Measurements from ENCODE around the gene CXCL13. TPM values are rescaled to one million over a fixed set of nuclear protein-coding genes. Genes with fewer than 3 reads are reported as not detected.

The CXCL13 gene
- total and polyA plus RNA-seq, 2 donors, result 1.9 to 55.3 TPM

DNA sequence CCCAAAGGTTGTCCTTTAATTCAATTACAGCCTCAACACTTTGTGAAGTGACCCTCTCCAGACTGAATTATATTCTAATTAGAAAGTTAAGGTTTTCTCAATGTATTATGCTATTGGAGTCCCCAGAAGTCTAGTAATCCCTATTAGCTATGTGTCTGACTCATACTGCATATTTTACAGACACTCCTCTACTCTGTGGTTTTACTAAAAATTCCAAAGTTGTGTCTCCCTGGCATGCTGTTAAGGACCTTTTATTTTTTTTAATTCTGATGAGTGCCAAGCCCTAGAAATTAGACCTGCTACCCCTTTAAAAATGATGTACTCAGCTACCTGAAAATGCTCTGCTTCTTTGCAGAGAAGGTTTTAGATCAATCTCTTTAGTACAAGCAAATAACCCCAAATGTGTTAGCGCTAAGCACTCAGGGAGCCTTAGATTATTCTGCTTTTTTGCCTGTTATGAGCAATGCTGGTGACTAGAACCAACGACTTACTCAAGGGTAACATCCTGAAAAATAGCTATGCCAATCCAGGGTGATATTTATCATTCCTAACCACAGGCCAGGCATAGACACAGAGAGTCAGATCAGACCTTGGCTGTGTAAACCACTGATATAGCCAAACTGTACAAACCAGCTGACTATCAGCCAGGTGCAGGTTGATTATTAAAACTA lies 26.1 kb upstream of the CXCL13 start:
- H3K27me3 ChIP-seq (ENCODE audit: control insufficient read depth in 2 of 2, insufficient read depth in 1 of 2, low read length in 1 of 2), result no peaks in the 10 kb centered on the region
- H3K27ac ChIP-seq (ENCODE audit: low read depth in 1 of 2, low read length in 1 of 2), result no peak overlapping the region
- H3K36me3 ChIP-seq (ENCODE audit: control insufficient read depth in 2 of 2, insufficient read depth in 2 of 2, low read length in 1 of 2), result no peaks in the 10 kb centered on the region
- no peaks in the 10 kb centered on the region for H3K4me1 ChIP-seq (ENCODE audit: control insufficient read depth in 2 of 2, insufficient read depth in 2 of 2, low read length in 2 of 2)
- DNase-seq (ENCODE audit: low read depth in 6 of 9, low spot score in 9 of 9), result no peak
- H3K4me3 ChIP-seq (ENCODE audit: low read length in 2 of 2), result no peak overlapping the region
- H3K9me3 ChIP-seq (ENCODE audit: control insufficient read depth in 2 of 2, insufficient read depth in 1 of 2, low read length in 1 of 2), result no peaks in the 10 kb centered on the region
- WGBS, result 71% methylated on average over 2 of the region's 2 CpGs

DNA sequence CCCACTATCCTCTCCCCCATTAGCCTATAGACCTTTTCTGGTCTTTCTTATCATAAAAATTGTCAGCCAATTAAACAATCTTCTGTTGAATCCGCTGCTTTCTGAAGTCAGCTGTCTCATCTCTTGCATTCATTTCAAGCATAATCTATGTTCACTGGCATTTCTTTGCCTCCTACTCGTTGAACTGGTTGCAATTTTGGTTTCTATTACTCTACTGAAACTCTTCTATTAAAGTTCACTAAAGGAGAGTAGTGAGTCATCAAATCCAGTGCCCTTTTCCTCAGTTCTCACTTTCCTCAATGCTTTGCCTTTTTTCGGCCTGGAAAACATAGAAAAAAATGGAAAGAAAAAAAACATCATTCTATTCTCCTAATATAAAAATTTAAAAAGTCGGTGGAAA lies 23.9 kb upstream of the CXCL13 start:
- Histone ChIP-seq H3K36me3 (ENCODE audit: control insufficient read depth in 2 of 2, insufficient read depth in 2 of 2, low read length in 1 of 2) (no peaks in the 10 kb centered on the region), H3K27ac (ENCODE audit: low read depth in 1 of 2, low read length in 1 of 2) (no peak overlapping the region), H3K4me1 (ENCODE audit: control insufficient read depth in 2 of 2, insufficient read depth in 2 of 2, low read length in 2 of 2) (peaks cover 0 to 3% of the 10 kb centered on the region in 2 donors), H3K9me3 (ENCODE audit: control insufficient read depth in 2 of 2, insufficient read depth in 1 of 2, low read length in 1 of 2) (no peaks in the 10 kb centered on the region), H3K4me3 (ENCODE audit: low read length in 2 of 2) (no peak overlapping the region), H3K27me3 (ENCODE audit: control insufficient read depth in 2 of 2, insufficient read depth in 1 of 2, low read length in 1 of 2) (no peaks in the 10 kb centered on the region)
- no peak for DNase-seq (ENCODE audit: low read depth in 6 of 9, low spot score in 9 of 9)
- WGBS, result 81% methylated on average over 4 of the region's 4 CpGs

DNA sequence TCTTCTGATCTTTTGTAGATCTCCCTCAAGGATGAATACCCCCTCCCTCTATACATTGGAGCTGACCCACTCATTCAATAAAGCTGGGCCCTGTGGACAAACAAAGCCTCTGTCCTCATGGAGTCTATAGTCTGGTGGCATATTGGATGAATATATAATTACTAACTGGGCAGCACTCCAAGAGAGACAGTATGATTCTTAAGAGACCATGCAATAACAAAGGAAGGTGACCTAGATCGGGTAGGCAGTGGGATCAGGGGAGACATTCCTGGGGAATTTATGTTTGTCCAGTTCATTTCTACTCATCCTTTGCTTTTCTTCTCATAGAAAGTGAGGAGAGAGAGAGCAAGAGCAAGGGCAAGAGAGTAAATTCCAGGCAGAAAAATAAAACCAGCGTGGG lies 23.5 kb upstream of the CXCL13 start:
- DNase-seq (ENCODE audit: low read depth in 6 of 9, low spot score in 9 of 9), result no peak
- Histone ChIP-seq H3K27ac (ENCODE audit: low read depth in 1 of 2, low read length in 1 of 2) (no peak overlapping the region), H3K4me3 (ENCODE audit: low read length in 2 of 2) (no peak overlapping the region), H3K27me3 (ENCODE audit: control insufficient read depth in 2 of 2, insufficient read depth in 1 of 2, low read length in 1 of 2) (no peaks in the 10 kb centered on the region), H3K4me1 (ENCODE audit: control insufficient read depth in 2 of 2, insufficient read depth in 2 of 2, low read length in 2 of 2) (peaks cover 0 to 3% of the 10 kb centered on the region in 2 donors), H3K36me3 (ENCODE audit: control insufficient read depth in 2 of 2, insufficient read depth in 2 of 2, low read length in 1 of 2) (no peaks in the 10 kb centered on the region), H3K9me3 (ENCODE audit: control insufficient read depth in 2 of 2, insufficient read depth in 1 of 2, low read length in 1 of 2) (no peaks in the 10 kb centered on the region)
- 97% methylated on average over 2 of the region's 2 CpGs for WGBS

- peaks cover 0 to 3% of the 10 kb centered on the region in 2 donors for H3K4me1 ChIP-seq (ENCODE audit: control insufficient read depth in 2 of 2, insufficient read depth in 2 of 2, low read length in 2 of 2)
- no peak overlapping the region for H3K27ac ChIP-seq (ENCODE audit: low read depth in 1 of 2, low read length in 1 of 2)
- H3K36me3 ChIP-seq (ENCODE audit: control insufficient read depth in 2 of 2, insufficient read depth in 2 of 2, low read length in 1 of 2), result no peaks in the 10 kb centered on the region
- DNase-seq (ENCODE audit: low read depth in 6 of 9, low spot score in 9 of 9), result no peak
- H3K27me3 ChIP-seq (ENCODE audit: control insufficient read depth in 2 of 2, insufficient read depth in 1 of 2, low read length in 1 of 2), result no peaks in the 10 kb centered on the region
- H3K4me3 ChIP-seq (ENCODE audit: low read length in 2 of 2), result no peak overlapping the region
- H3K9me3 ChIP-seq (ENCODE audit: control insufficient read depth in 2 of 2, insufficient read depth in 1 of 2, low read length in 1 of 2), result no peaks in the 10 kb centered on the region
Measured at GRCh38 chr4:77582711-77583110, 22.9 kb upstream of the CXCL13 start.

DNA sequence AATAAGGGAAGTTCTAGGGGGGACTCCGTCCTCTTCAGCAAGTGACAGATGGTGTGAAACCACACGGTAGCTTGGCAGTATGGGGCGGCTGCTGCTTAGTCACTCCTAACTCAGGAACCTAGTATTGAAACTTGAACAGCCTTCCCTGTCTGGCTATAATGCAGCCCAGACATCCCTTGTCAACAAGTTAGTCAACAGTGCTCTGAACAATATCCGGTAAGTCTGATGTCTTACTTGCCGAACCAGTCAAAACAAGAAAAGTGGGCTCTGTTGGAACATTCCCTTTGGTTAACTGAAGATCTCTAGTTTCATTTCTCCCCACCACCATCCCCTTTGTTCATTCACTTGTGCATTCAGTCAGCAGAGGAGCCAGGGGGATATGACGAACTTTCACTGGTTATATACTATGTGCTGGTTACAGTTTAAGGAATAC lies 18.7 kb upstream of the CXCL13 start:
- peak in 3 of 9 donors; percentile 10 to 41 (median 11) for DNase-seq (ENCODE audit: low read depth in 6 of 9, low spot score in 9 of 9)
- Histone ChIP-seq H3K9me3 (ENCODE audit: control insufficient read depth in 2 of 2, insufficient read depth in 1 of 2, low read length in 1 of 2) (no peaks in the 10 kb centered on the region), H3K36me3 (ENCODE audit: control insufficient read depth in 2 of 2, insufficient read depth in 2 of 2, low read length in 1 of 2) (no peaks in the 10 kb centered on the region), H3K4me3 (ENCODE audit: low read length in 2 of 2) (no peak overlapping the region), H3K27me3 (ENCODE audit: control insufficient read depth in 2 of 2, insufficient read depth in 1 of 2, low read length in 1 of 2) (no peaks in the 10 kb centered on the region), H3K4me1 (ENCODE audit: control insufficient read depth in 2 of 2, insufficient read depth in 2 of 2, low read length in 2 of 2) (peaks cover 0 to 3% of the 10 kb centered on the region in 2 donors), H3K27ac (ENCODE audit: low read depth in 1 of 2, low read length in 1 of 2) (no peak overlapping the region)
- WGBS, result 14% methylated on average over 6 of the region's 6 CpGs

DNA sequence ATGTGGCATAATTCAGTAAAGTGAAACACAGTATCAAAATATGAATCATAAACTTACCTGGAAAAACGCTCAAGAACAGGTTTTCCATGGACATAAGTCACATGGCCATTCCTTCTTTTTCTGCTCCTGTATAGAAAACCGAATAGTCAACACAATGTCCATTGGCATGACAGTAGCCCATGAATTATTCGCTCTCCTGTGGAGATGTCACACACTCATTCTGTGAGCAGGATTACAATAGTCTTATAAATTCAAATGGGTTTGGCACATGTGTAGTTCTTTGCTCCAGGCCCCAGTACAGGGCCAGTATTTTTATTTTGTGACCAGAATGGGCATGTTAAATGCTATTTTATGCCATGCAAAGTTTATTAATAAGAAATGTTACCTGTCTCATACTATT lies 15.1 kb upstream of the CXCL13 start:
- no peak overlapping the region for H3K4me3 ChIP-seq (ENCODE audit: low read length in 2 of 2)
- WGBS, result 97% methylated on average over 3 of the region's 3 CpGs
- H3K9me3 ChIP-seq (ENCODE audit: control insufficient read depth in 2 of 2, insufficient read depth in 1 of 2, low read length in 1 of 2), result no peaks in the 10 kb centered on the region

DNA sequence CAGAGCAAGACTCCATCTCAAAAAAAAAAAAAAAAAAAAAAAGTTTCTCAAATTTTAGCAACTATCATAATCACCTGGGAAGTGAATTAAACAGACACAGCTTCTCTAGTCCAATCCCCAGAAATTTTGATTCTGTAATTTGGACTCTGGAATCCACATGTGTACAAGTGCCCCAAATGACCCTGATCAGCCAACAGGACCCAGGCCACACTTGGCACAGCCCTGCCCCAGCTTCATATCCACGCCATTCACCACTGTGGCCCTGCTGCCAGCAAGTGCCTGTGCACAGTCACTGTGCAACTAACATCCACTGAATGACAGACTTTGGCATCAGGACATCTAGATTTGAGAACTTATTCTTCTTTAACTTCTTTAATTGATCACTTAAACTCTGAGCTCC lies 14.1 kb upstream of the CXCL13 start:
- Histone ChIP-seq H3K9me3 (ENCODE audit: control insufficient read depth in 2 of 2, insufficient read depth in 1 of 2, low read length in 1 of 2) (no peaks in the 10 kb centered on the region), H3K4me1 (ENCODE audit: control insufficient read depth in 2 of 2, insufficient read depth in 2 of 2, low read length in 2 of 2) (peaks cover 0 to under 1% of the 10 kb centered on the region in 2 donors), H3K4me3 (ENCODE audit: low read length in 2 of 2) (no peak overlapping the region), H3K36me3 (ENCODE audit: control insufficient read depth in 2 of 2, insufficient read depth in 2 of 2, low read length in 1 of 2) (no peaks in the 10 kb centered on the region), H3K27ac (ENCODE audit: low read depth in 1 of 2, low read length in 1 of 2) (no peak overlapping the region), H3K27me3 (ENCODE audit: control insufficient read depth in 2 of 2, insufficient read depth in 1 of 2, low read length in 1 of 2) (no peaks in the 10 kb centered on the region)
- WGBS, result 96% methylated on average over 1 of the region's 1 CpG
- DNase-seq (ENCODE audit: low read depth in 6 of 9, low spot score in 9 of 9), result no peak

More for the DNA sequence above, 15.1 kb upstream of the CXCL13 start:
- Histone ChIP-seq H3K27me3 (ENCODE audit: control insufficient read depth in 2 of 2, insufficient read depth in 1 of 2, low read length in 1 of 2) (no peaks in the 10 kb centered on the region), H3K27ac (ENCODE audit: low read depth in 1 of 2, low read length in 1 of 2) (no peak overlapping the region), H3K36me3 (ENCODE audit: control insufficient read depth in 2 of 2, insufficient read depth in 2 of 2, low read length in 1 of 2) (no peaks in the 10 kb centered on the region), H3K4me1 (ENCODE audit: control insufficient read depth in 2 of 2, insufficient read depth in 2 of 2, low read length in 2 of 2) (peaks cover 0 to 3% of the 10 kb centered on the region in 2 donors)
- DNase-seq (ENCODE audit: low read depth in 6 of 9, low spot score in 9 of 9), result no peak

- no peaks in the 10 kb centered on the region for H3K9me3 ChIP-seq (ENCODE audit: control insufficient read depth in 2 of 2, insufficient read depth in 1 of 2, low read length in 1 of 2)
- no peak overlapping the region for H3K27ac ChIP-seq (ENCODE audit: low read depth in 1 of 2, low read length in 1 of 2)
- 68% methylated on average over 7 of the region's 7 CpGs for WGBS
Measured at GRCh38 chr4:77593101-77593500, 12.5 kb upstream of the CXCL13 start.

GRCh38 chr4:77593993-77594392 lies 11.6 kb upstream of the CXCL13 start:
- H3K9me3 ChIP-seq (ENCODE audit: control insufficient read depth in 2 of 2, insufficient read depth in 1 of 2, low read length in 1 of 2), result no peaks in the 10 kb centered on the region
- H3K4me3 ChIP-seq (ENCODE audit: low read length in 2 of 2), result no peak overlapping the region
- no peaks in the 10 kb centered on the region for H3K4me1 ChIP-seq (ENCODE audit: control insufficient read depth in 2 of 2, insufficient read depth in 2 of 2, low read length in 2 of 2)
- WGBS, result 95% methylated on average over 2 of the region's 2 CpGs
- H3K27me3 ChIP-seq (ENCODE audit: control insufficient read depth in 2 of 2, insufficient read depth in 1 of 2, low read length in 1 of 2), result no peaks in the 10 kb centered on the region
- no peaks in the 10 kb centered on the region for H3K36me3 ChIP-seq (ENCODE audit: control insufficient read depth in 2 of 2, insufficient read depth in 2 of 2, low read length in 1 of 2)
- no peak overlapping the region for H3K27ac ChIP-seq (ENCODE audit: low read depth in 1 of 2, low read length in 1 of 2)
- no peak for DNase-seq (ENCODE audit: low read depth in 6 of 9, low spot score in 9 of 9)

More at GRCh38 chr4:77593101-77593500, 12.5 kb upstream of the CXCL13 start:
- Histone ChIP-seq H3K36me3 (ENCODE audit: control insufficient read depth in 2 of 2, insufficient read depth in 2 of 2, low read length in 1 of 2) (no peaks in the 10 kb centered on the region), H3K4me1 (ENCODE audit: control insufficient read depth in 2 of 2, insufficient read depth in 2 of 2, low read length in 2 of 2) (no peaks in the 10 kb centered on the region), H3K27me3 (ENCODE audit: control insufficient read depth in 2 of 2, insufficient read depth in 1 of 2, low read length in 1 of 2) (no peaks in the 10 kb centered on the region), H3K4me3 (ENCODE audit: low read length in 2 of 2) (no peak overlapping the region)
- no peak for DNase-seq (ENCODE audit: low read depth in 6 of 9, low spot score in 9 of 9)

All from thymus (tissue), 11 donors.